Epithelial cell of esophagus (primary cell): ENCODE results near the gene IGFBP3.

Source experiments
- DNase-seq: peaks from one replicate; pipeline ENCODE4 v3.0.0; 2010; ENCODE audit warnings: low read depth
- H3K4me3 ChIP-seq: 2 replicates; pipeline ENCODE4 v1.5.1; 2011; ENCODE audit warnings: mild to moderate bottlenecking, low read length, control low read depth
- TF ChIP-seq, protein P1 (sequence below): IDR thresholded peaks from 2 replicates; pipeline ENCODE4 v1.5.1; 2011; ENCODE audit warnings: low read depth, mild to moderate bottlenecking, low read length, control low read depth, inconsistent platforms; ENCODE audit not compliant: insufficient read depth; ENCODE audit errors: missing control alignments

Gene IGFBP3

GRCh38 chr7:45893374-45893995, 27.6 kb downstream of the IGFBP3 start:
- no peak overlapping the region for H3K4me3 ChIP-seq
- TF ChIP-seq, protein P1, sequence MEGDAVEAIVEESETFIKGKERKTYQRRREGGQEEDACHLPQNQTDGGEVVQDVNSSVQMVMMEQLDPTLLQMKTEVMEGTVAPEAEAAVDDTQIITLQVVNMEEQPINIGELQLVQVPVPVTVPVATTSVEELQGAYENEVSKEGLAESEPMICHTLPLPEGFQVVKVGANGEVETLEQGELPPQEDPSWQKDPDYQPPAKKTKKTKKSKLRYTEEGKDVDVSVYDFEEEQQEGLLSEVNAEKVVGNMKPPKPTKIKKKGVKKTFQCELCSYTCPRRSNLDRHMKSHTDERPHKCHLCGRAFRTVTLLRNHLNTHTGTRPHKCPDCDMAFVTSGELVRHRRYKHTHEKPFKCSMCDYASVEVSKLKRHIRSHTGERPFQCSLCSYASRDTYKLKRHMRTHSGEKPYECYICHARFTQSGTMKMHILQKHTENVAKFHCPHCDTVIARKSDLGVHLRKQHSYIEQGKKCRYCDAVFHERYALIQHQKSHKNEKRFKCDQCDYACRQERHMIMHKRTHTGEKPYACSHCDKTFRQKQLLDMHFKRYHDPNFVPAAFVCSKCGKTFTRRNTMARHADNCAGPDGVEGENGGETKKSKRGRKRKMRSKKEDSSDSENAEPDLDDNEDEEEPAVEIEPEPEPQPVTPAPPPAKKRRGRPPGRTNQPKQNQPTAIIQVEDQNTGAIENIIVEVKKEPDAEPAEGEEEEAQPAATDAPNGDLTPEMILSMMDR, result no peak
- no peak for DNase-seq

- no peak overlapping the region for H3K4me3 ChIP-seq
- TF ChIP-seq, protein P1, result no peak
- DNase-seq, result no peak
Observed at GRCh38 chr7:45892407-45893035, 28.6 kb downstream of the IGFBP3 start.

- H3K4me3 ChIP-seq, result no peak overlapping the region
- DNase-seq, result no peak
- TF ChIP-seq, protein P1, result no peak
Observed at GRCh38 chr7:45891462-45892402, 29.3 kb downstream of the IGFBP3 start.

DNA sequence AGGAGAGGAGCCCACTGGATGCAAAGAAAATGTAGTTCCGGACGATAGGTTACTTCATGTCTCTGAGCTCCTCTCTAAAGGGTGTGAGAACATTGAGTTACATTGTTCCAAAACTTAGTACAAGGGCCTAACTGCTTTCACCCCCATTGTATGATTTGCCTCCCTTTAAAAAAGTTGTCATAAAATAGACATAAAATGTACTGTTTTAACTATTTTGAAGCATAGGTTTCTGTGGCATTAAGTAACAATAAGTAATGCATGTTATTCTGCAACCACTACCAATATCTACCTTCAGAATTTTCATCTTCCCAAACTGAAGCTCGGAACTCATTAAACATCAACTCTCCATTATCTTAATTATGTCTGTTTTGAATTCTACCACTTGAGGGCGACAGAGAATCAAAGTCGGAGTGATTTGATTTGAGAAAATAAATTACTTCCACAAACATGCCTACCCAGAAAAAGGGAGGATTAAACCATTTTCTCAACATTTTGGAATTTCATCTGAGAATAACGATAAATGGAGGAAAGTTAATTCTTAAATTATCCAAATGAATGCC, 30.1 kb downstream of the IGFBP3 start:
- no peak overlapping the region for H3K4me3 ChIP-seq
- TF ChIP-seq, protein P1, result peak; percentile 53
- DNase-seq, result peak; percentile 48

GRCh38 chr7:45890125-45890901, 30.8 kb downstream of the IGFBP3 start:
- no peak overlapping the region for H3K4me3 ChIP-seq
- TF ChIP-seq, protein P1, result no peak
- DNase-seq, result no peak

GRCh38 chr7:45889367-45890067, 31.6 kb downstream of the IGFBP3 start:
- DNase-seq, result no peak
- TF ChIP-seq, protein P1, result no peak
- no peak overlapping the region for H3K4me3 ChIP-seq
